HT1080 (cell line): ENCODE data around the gene FSD2. TPM values are rescaled to one million over a fixed set of nuclear protein-coding genes. Genes with fewer than 3 reads are reported as not detected.
"Not testable (repeated sequence)": the region's sequence is repeated elsewhere in the genome, so short reads cannot be mapped to it uniquely, and the experiment has no call there.

Source experiments
- DNase-seq: peaks from one replicate; pipeline ENCODE4 v3.0.0-alpha.2; 2015; ENCODE audit warnings: low read depth
- total RNA-seq: library from RNA; depleted of rRNA; stranded (reverse); fragments of >200 nt; shearing (Covaris generic); gene quantifications from 2 replicates; pipeline ENCODE4 v1.2.3, GENCODE V29; 2014

The FSD2 gene
- total RNA-seq, 1 experiment from 2014 or later: not detected

DNA sequence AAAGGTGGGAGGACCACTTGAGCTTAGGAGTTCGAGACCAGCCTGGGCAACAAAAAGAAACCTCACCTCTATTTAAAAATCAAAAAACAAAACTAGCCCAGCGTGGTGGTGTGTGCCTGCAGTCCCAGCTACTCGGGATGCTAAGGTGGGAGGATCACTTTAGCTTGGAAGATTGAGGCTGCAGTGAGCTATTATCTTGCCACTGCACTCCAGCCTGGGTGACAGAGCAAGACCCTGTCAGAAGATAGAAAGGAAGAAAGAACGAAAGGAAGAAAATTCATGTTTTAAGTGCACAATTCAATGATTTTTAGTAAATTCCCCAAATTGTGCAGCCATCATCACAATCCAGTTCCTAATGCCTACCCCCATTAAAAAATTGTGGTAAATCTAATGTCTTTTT, 7.8 kb downstream of the FSD2 start:
- no peak for DNase-seq

DNA sequence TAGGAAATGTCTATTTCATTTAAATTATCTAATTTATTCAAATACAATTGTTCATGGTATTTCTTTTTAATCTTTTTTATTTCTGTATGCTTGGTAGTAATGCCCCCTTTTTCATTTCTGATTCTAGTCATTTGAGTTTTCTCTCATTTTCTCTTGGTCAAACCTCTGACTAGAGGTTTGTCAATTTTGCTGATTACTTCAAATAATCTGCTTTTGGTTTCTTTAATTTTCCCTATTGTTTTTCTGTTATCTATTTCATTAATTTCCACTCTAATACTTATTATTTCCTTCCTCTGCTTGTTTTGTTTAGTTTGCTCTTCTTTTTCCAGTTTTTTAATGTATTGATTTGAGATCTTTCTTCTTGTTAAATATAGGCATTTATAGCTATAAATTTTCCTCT, 12.1 kb downstream of the FSD2 start:
- no peak for DNase-seq

DNA sequence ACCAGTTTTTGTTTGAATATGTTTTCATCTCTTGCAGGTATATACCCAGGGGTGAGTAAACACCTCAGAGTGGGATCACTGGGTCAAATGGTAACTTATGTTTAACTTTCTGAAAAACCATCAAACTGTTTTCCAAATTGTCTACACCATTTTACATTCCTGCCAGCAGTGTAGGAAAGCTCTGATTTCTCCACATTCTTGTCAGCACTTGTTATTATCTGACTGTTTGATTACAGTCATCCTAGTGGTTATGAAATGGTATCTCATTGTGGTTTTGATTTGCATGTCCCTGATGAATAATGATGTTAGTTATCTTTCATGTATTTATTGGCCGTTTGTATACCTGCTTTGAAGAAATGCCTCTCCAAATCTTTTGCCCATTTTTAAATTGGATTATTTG, 13.8 kb downstream of the FSD2 start:
- DNase-seq: no peak

DNA sequence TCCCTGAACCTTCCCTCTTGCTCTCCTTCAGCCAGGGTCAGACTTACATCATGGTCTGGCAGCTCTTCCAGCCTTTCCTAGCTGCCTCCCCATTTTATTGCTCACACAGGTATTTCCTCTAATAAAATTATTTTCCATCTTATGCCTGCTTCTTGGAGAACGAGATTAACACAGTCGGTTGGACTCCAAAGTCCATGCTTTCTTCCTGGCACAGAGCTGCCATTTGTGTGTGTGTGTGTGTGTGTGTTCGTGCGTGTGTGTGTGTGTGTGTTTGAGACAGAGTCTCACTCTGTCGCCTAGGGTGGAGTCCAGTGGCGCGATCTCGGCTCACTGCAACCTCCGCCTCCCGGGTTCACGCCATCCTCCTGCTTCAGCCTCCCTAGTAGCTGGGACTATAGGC, 15.5 kb downstream of the FSD2 start:
- no peak for DNase-seq

DNA sequence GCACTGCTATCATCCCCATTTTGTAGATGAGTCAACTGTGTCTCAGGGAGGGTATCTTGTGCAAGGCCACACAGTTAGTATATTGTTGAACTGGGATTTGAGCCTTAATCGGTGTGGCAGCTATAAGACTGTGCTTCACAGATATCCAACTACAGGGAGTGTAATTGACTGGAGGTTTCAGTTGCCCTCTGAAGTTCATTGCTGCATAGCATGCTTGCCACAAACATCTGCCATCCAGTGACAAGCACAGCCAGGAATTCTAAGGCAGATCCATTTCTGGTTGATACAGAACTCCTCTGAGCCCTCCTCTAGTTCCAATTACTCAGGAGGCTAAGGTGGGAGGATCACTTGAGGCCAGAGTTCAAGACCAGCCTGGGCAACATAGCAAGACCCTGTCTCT, 16.4 kb downstream of the FSD2 start:
- no peak for DNase-seq

DNA sequence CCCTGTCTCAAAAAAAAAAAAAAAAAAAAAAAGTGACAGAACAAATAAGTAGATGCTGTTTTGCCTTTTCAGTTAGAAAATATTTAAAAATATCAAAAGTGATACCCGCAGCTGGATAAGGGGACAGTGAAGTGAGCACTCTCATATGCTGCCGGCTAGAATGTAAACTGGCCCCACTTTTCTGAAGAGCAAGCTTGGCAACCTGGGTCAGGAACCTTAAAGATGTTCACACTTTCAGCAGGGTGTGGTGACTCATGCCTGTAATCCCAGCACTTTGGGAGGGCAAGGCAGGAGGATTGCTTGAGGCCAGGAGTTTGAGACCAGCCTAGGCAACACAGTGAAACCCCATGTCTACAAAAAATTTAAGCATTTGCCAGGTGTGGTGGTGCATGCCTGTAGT, 17.4 kb downstream of the FSD2 start:
- no peak for DNase-seq

DNA sequence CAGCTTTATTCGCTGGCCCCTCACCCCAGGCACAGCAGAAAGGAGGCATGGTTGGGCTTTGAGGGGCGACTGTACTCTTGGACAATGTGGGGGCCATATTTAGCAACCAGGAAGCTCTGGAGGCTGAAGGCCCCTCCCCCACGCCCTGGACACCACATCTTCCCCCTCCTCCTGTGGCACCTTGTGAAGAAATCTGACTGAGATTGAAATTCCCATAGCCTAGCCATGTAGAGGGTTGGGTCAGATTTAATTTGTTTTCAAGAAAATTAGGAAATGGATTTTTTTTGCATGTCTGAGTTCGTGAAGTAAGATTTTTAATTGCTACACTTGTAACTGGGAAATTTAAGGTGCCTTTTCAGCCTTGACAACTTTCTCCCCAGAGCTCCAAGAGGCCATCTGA, 24.5 kb downstream of the FSD2 start:
- no peak for DNase-seq

DNA sequence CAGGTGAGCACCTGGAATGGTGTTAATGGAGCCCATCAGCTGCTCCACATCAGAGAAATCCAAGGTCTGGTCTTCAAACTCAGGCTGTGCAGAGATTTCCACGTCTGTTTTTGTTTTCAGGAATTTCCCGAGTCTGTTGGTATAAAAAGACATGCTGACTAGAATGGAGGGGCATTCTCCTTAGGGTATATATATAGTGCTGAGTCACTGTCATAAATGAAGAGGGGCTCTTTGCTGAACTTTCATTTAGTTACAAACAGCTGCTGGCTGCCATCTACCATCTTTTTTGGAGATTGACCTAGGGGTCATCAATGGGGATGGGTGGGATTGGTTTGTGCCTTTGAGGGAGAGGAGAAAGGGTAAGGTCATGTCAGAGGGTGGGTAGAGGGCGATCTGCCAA, 27.1 kb downstream of the FSD2 start:
- DNase-seq: no peak

DNA sequence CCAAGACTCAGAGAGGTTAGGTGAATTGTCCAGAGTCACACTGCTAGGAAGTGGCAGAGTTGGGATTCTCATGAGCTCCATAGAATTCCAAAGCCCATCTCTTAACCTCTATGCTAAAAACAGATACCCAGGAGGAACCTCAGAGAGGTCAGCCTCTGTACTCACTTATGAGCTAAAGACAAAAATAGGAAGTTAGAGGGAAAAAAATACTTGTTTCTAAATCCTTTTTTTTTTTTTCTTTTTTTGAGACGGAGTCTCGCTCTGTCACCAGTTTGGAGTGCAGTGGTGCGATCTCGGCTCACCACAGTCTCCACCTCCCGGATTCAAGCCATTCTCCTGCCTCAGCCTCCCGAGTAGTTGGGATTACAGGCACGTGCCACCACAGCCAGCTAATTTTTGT, 31.4 kb downstream of the FSD2 start:
- DNase-seq: no peak

DNA sequence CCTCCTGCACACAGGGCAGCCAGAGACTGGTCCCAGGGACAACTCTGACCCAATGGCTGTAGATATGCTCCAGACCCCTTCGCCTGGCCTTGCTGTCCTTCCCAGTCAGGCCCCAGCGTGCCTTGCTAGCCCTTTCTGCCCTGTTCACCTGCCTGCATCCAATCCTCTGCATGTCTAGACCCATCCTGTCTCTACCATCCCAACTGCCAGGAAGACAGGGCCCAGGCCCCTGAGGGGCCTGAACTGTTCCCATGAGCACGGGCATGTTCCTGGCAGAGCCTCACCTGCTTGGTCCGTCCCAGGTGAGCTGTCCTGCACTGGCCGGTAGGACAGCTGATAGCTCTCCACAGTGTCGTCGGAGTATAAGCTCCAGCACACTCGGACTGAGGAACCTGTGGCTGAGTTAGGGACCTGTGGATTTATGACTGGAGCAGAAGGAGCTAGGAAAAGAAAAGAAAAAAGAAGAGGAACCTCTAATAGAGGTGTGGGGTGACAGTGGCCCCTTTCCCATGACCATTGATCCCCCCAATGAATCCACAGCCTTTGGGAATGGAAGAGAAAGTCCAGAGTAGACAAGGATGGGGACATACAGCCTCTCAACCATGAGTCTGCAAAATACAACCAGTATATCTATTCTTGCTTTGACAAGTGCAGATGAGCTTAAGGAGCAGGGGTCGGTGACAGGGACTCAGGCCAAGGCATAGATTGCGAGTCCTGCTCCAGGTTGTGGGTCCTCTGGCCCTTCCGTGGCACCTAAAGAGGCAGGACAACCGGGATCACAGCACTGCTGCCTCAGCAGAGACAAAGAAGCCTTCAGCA, 33.9 kb downstream of the FSD2 start:
- no peak for DNase-seq

DNA sequence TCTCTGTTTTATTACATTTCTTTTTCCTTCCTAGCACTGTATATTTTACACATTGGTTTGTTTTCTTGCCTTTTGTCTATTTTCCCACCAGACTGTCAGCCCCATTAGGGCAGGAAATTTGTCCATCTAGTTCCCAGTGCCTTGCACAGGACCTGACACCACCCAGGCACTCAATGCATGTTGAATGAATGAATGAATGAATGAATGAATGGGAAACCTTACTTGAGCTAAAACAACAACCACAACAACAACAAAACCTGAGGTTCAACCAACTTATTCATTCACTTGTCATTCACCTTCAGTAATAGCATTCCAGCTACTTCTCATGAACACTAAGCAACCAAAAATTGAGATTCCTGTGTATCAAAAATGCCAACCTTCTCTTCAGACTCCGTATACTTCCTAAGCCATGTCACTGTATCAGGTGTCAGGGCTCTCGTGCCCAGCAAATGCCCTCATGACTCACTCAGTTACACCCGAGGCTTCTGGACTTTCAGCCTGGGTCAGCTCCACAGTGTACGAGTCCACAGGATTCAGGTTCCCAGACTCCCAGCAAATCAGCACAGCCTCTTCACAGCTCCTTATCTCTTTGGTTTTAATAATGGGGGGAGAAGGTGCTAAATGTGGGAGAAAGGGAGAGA, 37.3 kb downstream of the FSD2 start:
- peak; percentile 32 for DNase-seq

DNA sequence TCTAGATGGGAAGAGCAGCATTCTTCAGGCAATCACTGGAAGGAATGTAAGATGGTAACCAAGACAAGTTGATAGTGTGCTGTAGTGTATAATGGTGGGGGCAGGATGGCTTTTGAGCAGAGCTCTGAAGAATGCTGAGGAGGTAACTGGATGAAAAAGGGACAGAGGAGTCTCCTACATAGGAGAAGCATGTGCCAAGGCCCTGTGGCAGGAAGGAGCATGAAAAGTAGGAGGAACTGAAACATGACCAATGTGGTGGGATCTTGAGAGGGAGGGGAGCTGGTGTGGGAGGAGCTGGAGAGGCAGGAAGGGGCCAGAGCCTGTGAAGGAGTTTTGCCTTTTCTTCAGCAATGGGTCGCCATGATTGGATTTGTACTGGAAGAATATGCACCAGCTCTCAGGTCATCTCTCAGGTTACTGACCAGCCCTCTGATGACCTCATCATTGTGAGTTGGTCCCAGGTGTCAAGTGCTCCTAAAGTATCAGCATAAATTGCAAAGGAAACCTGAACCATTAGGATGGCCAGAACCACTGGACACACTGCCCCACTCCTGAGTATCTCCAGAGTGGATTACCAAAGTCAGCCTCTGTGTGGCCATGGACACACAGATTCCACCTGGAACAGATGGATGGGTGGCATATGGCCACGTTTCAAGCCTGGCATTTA, 38.6 kb downstream of the FSD2 start:
- DNase-seq: no peak

DNA sequence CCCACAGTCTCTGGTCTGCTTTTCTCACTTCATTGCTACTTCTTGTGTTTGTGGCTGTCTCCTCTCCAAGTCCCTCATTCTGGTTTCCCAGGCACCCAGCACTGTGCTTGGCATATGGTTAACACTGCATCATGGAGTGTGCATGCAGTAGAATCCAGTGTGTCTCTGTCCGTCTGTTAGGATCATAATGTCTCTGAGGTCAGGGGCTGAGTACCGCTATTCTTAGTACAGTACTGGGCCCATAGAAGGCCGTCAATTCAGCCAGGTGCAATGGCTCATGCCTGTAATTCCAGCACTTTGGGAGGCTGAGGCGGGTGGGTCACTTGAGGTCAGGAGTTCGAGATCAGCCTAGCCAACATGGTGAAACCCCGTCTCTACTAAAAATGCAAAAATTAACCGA, 39.7 kb downstream of the FSD2 start:
- not testable (repeated sequence) for DNase-seq

DNA sequence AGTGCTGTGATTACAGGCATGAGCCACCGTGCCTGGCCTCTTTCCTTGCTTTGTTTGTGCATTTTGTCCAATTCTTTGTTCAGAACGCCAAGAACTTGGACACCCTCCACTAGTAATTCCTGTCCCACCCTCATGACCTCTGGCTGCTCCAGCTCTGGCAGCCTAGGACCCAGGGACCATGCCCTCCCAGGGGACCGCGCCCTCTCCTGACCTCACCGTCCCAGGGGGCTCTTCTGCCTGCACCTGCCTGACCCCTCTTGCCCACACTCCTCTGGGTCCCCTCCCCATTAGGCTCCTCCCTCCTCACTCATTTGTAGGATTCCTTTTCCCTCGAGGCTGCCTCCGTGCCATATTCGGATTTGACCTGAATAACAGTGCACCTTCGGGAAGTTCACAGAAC, 41.1 kb downstream of the FSD2 start:
- DNase-seq: no peak

DNA sequence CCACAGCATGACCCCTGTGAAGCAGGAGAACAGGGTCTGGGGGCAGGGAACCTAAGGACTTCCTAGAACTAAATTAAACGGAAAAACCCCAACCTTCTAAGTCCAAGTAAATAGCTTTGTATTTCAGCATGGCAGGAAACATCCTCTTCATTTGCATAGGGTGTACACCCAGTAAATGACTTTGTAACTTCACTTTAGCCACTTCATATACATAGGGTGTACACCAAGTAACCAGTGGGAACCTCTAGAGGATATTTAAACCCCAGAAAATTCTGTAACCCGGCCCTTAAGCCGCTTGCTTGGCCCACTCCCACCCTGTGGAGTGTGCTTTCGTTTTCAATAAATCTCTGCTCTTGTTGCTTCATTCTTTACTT, 41.8 kb downstream of the FSD2 start:
- no peak for DNase-seq

DNA sequence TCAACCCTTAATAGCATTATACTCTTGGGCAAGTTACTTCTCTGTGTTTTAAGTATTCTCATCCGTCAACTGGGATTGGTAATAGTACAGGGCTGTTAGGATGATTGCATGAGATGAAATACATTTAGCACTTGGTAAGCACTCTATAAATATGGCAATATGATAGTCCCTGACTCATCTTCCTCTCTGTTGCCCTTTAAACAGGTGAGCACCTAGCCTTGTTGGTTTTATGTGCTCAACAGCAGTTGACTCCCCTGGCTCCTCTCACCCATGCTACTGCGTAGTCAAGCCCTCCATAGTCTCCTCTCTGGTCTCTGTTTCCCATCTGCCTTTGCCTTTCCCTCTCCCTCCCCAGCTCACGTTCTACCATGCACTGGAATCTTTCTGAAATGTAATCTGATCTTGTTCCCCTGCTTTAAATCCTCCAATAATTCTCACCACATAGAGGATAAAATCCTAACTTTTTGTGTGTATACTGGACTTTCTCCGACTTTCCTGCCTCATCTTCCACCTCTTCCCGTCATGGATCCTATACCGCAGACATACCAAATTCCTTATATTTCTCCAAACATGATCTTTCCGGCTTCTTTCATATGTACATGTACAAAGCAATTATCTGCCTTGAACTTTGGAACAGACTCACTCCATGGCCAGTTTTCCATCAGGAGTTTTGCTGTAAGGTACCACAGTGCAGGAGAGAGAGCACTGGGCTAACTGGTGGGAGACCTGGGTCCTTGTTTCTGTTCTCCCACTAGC, 42.3 kb downstream of the FSD2 start:
- no peak for DNase-seq

DNA sequence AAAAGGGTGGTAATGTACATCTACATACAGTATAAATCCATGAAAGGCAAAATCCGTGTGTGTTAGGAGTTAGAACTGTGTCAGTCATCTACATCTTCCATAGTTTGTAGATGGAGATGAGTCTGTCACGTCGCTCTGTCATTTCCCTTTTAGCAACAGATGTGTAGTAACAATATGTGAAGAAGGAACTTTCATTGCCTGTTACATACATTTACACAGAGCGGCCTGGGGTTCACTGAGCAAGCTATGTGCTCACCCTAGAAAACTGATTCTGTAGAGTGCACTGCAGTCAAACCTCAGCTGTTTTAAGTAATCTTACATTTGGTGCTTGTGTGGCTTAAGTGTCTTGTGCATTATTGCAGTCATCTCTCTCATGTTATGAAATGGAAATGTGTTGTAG, 54.6 kb downstream of the FSD2 start:
- DNase-seq: no peak

DNA sequence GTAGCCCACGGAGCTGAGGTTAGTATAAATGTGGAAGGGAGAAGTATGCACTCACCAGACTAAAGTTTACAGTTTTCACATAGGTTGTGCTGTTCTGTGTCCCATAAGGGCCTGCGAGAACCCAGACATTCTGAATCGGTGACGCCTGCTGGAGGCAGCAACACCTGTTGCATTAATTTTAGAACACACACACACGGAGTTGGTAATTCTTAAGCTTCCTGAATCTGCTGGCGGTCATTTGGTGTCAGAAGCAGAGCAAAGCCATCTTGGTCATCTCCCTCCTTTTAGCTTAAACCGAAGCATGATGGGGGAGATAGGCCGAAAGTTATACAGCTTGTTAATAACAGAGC, 55.1 kb downstream of the FSD2 start:
- no peak for DNase-seq

DNA sequence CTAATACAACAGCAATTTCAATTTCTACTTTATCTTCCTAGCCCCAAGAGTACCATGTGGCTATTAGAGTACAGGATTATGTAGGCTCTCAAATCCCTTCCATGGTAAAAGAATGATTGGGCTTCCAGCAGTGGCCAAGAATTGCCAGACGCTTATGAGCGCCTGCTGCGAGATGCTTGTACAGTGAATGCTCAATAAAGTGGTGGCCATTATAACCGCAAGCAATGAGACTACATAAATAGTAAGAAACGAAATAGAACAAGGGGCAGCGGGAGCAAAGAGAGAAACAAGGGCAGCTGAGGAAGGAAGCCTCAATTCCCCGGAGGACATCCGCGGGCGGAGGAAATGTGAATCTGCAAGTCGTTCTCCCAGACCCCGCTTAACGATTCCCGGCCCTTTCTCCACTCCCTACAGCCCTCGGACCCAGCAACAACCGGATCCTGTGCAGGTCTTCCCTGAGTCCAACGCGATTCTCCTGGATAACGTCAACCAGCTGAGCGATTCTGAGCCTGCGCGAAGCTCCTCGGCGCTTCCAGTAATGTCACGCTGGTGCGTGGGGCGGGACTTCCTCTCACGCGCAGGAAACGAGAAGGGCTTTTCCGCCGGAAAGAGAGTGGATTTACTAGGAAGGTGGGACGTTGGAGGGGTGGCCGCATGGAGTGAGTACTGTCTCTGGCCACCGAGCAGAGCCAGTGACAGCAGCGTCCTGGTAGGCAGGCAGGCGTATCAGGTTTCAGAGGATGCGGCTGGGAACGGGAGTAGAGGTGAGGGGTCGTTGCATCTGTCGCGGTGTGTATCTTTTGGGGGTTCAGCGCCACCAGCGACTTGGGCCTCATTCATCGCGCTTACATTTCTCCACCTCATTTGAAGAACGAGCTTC, 55.7 kb downstream of the FSD2 start:
- DNase-seq: peak; percentile 94

DNA sequence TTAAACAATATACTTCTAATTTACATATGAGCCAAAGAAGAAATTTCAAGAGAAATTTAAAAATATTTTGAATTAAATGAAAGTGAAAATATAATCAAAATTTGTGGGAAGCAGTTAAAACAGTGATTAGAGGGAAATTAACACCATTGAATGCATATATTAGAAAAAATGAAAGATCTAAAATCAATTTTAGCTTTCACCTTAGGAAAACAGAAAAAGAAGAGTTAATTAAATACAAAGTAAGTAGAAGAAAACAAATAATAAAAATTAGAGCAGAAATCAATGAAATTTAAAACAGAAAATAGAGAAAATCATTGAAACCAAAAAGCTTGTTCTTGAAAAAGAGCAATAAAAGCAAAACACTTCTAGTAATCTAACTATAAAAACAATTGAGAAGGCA, 57.6 kb downstream of the FSD2 start:
- no peak for DNase-seq

DNA sequence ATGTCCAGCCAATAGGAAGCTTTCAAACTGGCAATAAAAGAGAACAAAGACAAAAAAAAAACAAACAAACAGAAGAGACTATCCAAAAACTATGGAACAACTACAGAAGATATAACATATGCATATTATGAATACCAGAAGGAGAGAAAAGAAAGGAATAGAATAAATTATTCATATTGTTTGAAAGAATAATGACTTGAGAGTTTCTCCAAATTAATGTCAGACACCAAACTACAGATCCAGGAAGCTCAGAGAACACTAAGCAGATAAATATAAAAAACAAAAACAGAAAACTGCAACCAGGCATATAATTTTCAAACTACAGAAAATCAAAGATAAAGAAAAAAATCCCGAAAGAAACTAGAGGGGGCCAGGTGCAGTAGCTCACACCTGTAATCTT, 62.1 kb downstream of the FSD2 start:
- DNase-seq: no peak
